Keratinocyte (primary cell): ENCODE measurements around the gene LIN28A. TPM values are rescaled to one million over a fixed set of nuclear protein-coding genes. Genes with fewer than 3 reads are reported as not detected.
A peak's percentile ranks its signal among the peaks of the same experiment; 100 is the strongest.

Source experiments
- DNase-seq: peaks from one replicate; pipeline ENCODE4 v3.0.0-alpha.2; 2011; ENCODE audit warnings: low read depth, missing footprints, low spot score
- FAIRE-seq: peaks from 2 replicates; lab custom pipeline; 2011; peaks lifted over from hg19 to GRCh38; lab: Jason Lieb, UNC
- H2AFZ ChIP-seq: 2 replicates; pipeline ENCODE4 v1.6.0; 2012; ENCODE audit warnings: low read length, control low read depth, inconsistent platforms; ENCODE audit not compliant: control insufficient read depth
- H3K27ac ChIP-seq: 2 replicates; pipeline ENCODE4 v1.5.1; 2011; ENCODE audit warnings: low read length; ENCODE audit not compliant: control insufficient read depth, insufficient read depth
- H3K27me3 ChIP-seq: 3 replicates; pipeline ENCODE4 v1.6.0; 2011; ENCODE audit warnings: low read length; ENCODE audit not compliant: control insufficient read depth, insufficient read depth; ENCODE audit errors: extremely low read depth
- H3K36me3 ChIP-seq, 2 experiments: 2 replicates in 1 of 2; 3 replicates in 1 of 2; pipeline ENCODE4 v1.5.1; 2011; ENCODE audit warnings: low read length in 2 of 2, mild to moderate bottlenecking in 1 of 2; ENCODE audit not compliant: control insufficient read depth in 2 of 2, insufficient read depth in 2 of 2; ENCODE audit errors: extremely low read depth in 1 of 2
- H3K4me1 ChIP-seq: 3 replicates; pipeline ENCODE4 v1.5.1; 2011; ENCODE audit warnings: low read length; ENCODE audit not compliant: control insufficient read depth, insufficient read depth; ENCODE audit errors: extremely low read depth
- H3K4me2 ChIP-seq: 3 replicates; pipeline ENCODE4 v1.6.0; 2011; ENCODE audit warnings: low read depth, low read length; ENCODE audit not compliant: control insufficient read depth, insufficient read depth; ENCODE audit errors: extremely low read depth
- H3K4me3 ChIP-seq, 3 experiments: fragments of 200-600 bp in 1 of 3; sonication (generic) in 1 of 3; 2 replicates in 2 of 3; 3 replicates in 1 of 3; pipeline ENCODE4 v1.5.1; 2011 to 2016; ENCODE audit warnings: low read length in 3 of 3, mild to moderate bottlenecking in 3 of 3, control low read depth in 2 of 3, inconsistent platforms in 1 of 3, low read depth in 1 of 3, mixed read lengths in 1 of 3, mixed run types in 1 of 3, moderate library complexity in 1 of 3; ENCODE audit not compliant: control insufficient read depth in 2 of 3, insufficient read depth in 2 of 3; ENCODE audit errors: extremely low read depth in 1 of 3
- H3K79me2 ChIP-seq: 2 replicates; pipeline ENCODE4 v1.6.0; 2012; ENCODE audit warnings: low read length; ENCODE audit not compliant: control insufficient read depth, insufficient read depth
- H3K9ac ChIP-seq: 3 replicates; pipeline ENCODE4 v1.6.0; 2011; ENCODE audit warnings: low read length; ENCODE audit not compliant: control insufficient read depth, insufficient read depth; ENCODE audit errors: extremely low read depth
- H3K9me1 ChIP-seq: 3 replicates; pipeline ENCODE4 v1.6.0; 2011; ENCODE audit warnings: low read length; ENCODE audit not compliant: control insufficient read depth, insufficient read depth; ENCODE audit errors: extremely low read depth
- H3K9me3 ChIP-seq: 2 replicates; pipeline ENCODE4 v1.5.1; 2012; ENCODE audit warnings: low read depth, low read length; ENCODE audit not compliant: control insufficient read depth
- H4K20me1 ChIP-seq: 3 replicates; pipeline ENCODE4 v1.6.0; 2011; ENCODE audit warnings: low read length; ENCODE audit not compliant: control insufficient read depth, insufficient read depth; ENCODE audit errors: extremely low read depth
- EZH2 ChIP-seq: IDR thresholded peaks from one replicate; pipeline ENCODE4 v1.6.1; 2012; ENCODE audit warnings: inconsistent platforms, mild to moderate bottlenecking, low read length, moderate library complexity
- dilution Hi-C: fragments of 300-500 bp; cut with MboI; formaldehyde crosslinking; loops from one replicate; pipeline ENCODE4 v1.7.0; 2020; ENCODE audit warnings: low sequenced_read_pairs; ENCODE audit not compliant: extremely low pct_ligation_motif_present
- polyA plus RNA-seq, 5 experiments: library from polyadenylated mRNA; depleted of rRNA in 3 of 5; stranded (reverse) in 3 of 5; stranded (forward) in 1 of 5; unstranded in 1 of 5; fragments of >200 nt; gene quantifications; 1 replicate in 1 of 5; 2 replicates in 3 of 5; 3 replicates in 1 of 5; pipeline versions ENCODE4 v1.2.1 to v1.2.3, GENCODE V29; 2011 to 2012; ENCODE audit warnings: missing spikeins in 2 of 5, low read depth in 1 of 5, low replicate concordance in 1 of 5
- TF ChIP-seq, protein P1 (sequence below), 3 experiments: IDR thresholded peaks in 1 of 3; conservative IDR thresholded peaks in 1 of 3; optimal IDR thresholded peaks in 1 of 3; 2 replicates in 2 of 3; 3 replicates in 1 of 3; pipeline versions ENCODE3 to v1.5.1; 2011; ENCODE audit warnings: low read length in 3 of 3, mild to moderate bottlenecking in 3 of 3, moderate library complexity in 2 of 3, control low read depth in 1 of 3, inconsistent platforms in 1 of 3; ENCODE audit not compliant: insufficient read depth in 2 of 3; ENCODE audit errors: extremely low read depth in 1 of 3

The LIN28A gene
- polyA plus RNA-seq, 1 donor (not counting 4 experiments of a cell fraction or from before 2014, with no cell fraction given), result not detected

GRCh38 chr1:26431979-26432695 is 21.5 kb downstream of the LIN28A start, which contains the start of gene DHDDS:
DHDDS (plus strand) TSS chr1:26432321; CDS start chr1:26432946, 625 bp downstream.
- Histone ChIP-seq H3K36me3 (peaks cover 4 to 14% of the 10 kb centered on the region in 2 experiments), H3K79me2 (peaks cover 9% of the 10 kb centered on the region), H3K27me3 (no peaks in the 10 kb centered on the region), H3K4me2 (peak within 1 kb of the TSS; percentile 73), H2AFZ (peak within 1 kb of the TSS; percentile 100), H3K9me3 (no peaks in the 10 kb centered on the region), H3K9ac (peak within 1 kb of the TSS; percentile 92), H3K4me3 (peak within 1 kb of the TSS; percentile 69 to 99 (median 87)), H3K4me1 (peaks cover 20% of the 10 kb centered on the region), H4K20me1 (no peaks in the 10 kb centered on the region), H3K9me1 (no peaks in the 10 kb centered on the region), H3K27ac (peak within 1 kb of the TSS; percentile 92)
- peak; percentile 88 for FAIRE-seq
- DNase-seq, result peak; percentile 88
- dilution Hi-C loops, result no loop called here
- TF ChIP-seq, protein P1, sequence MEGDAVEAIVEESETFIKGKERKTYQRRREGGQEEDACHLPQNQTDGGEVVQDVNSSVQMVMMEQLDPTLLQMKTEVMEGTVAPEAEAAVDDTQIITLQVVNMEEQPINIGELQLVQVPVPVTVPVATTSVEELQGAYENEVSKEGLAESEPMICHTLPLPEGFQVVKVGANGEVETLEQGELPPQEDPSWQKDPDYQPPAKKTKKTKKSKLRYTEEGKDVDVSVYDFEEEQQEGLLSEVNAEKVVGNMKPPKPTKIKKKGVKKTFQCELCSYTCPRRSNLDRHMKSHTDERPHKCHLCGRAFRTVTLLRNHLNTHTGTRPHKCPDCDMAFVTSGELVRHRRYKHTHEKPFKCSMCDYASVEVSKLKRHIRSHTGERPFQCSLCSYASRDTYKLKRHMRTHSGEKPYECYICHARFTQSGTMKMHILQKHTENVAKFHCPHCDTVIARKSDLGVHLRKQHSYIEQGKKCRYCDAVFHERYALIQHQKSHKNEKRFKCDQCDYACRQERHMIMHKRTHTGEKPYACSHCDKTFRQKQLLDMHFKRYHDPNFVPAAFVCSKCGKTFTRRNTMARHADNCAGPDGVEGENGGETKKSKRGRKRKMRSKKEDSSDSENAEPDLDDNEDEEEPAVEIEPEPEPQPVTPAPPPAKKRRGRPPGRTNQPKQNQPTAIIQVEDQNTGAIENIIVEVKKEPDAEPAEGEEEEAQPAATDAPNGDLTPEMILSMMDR (optimal IDR thresholded peaks at IDR 0.05 in 1 of 3, IDR thresholded peaks at IDR 0.05 in 1 of 3, conservative IDR thresholded peaks at IDR 0.05 in 1 of 3; ENCODE audit: extremely low read depth in 1 of 3, insufficient read depth in 2 of 3, low read length in 3 of 3), result no peak
- no peak for TF ChIP-seq EZH2

- H4K20me1 ChIP-seq, result no peaks in the 10 kb centered on the region
- no peak for DNase-seq
- H3K9ac ChIP-seq, result peak overlapping the region; percentile 92
- peak overlapping the region; percentile 73 for H3K4me2 ChIP-seq
- H3K27ac ChIP-seq, result peak overlapping the region; percentile 92
- H3K79me2 ChIP-seq, result peaks cover 9% of the 10 kb centered on the region
- peak overlapping the region; percentile 69 to 99 (median 87) for H3K4me3 ChIP-seq
- no peak for FAIRE-seq
- peak overlapping the region; percentile 100 for H2AFZ ChIP-seq
- H3K9me3 ChIP-seq, result no peaks in the 10 kb centered on the region
- no peaks in the 10 kb centered on the region for H3K9me1 ChIP-seq
- dilution Hi-C loops, result no loop called here
- TF ChIP-seq, protein P1 (optimal IDR thresholded peaks at IDR 0.05 in 1 of 3, IDR thresholded peaks at IDR 0.05 in 1 of 3, conservative IDR thresholded peaks at IDR 0.05 in 1 of 3; ENCODE audit: extremely low read depth in 1 of 3, insufficient read depth in 2 of 3, low read length in 3 of 3), result no peak
- no peak for TF ChIP-seq EZH2
- peaks cover 20% of the 10 kb centered on the region for H3K4me1 ChIP-seq
- H3K36me3 ChIP-seq, result peaks cover 4 to 15% of the 10 kb centered on the region in 2 experiments
- no peaks in the 10 kb centered on the region for H3K27me3 ChIP-seq
Measured at GRCh38 chr1:26432793-26433192, 22.2 kb downstream of the LIN28A start.
